ENCODE data around the gene ZNF503.

DNA sequence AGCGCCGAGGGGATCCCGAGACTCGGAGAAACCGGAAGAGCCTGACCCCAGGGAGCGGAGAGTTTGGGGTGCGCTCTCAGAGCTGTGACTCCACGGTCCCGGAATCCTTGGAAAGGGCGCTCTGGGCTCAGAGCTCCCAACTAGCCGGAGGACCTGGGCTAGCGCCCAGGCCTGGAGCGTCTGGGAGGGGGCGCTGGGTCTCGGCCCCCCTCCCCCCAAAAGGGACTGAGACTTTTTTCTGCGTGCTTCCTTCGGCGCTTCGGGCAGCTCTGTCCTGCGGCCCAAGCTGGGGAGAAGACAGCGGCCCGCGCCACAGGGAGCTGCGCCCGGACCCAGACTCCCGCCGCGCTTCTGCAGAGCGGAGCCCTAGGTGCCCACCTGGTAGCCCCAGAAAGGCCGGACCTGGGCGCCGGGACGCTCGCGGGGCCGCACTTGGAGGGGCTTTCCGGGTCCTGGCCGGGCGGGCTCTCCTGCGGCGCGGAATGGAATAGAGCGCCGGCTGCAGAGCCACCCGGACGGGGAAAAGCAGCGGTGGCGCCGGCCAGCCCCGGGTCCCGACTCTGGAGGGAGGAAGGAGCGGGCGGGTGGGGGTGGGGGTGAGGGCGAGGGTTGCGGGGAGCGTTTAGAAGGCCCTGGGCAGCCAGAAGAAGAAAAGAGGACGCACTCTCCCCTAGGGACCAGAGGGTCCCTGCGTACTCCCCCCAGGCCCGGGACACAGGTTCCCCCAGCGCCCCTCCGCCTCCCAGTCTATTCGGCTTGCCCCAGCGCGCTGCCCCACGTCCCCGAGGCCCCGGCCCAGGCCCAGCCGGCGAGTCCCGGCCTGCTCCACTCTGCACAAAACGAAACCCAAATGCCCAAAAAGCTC lies 4.7 kb downstream of the ZNF503 start:
- TF ChIP-seq, protein P1, sequence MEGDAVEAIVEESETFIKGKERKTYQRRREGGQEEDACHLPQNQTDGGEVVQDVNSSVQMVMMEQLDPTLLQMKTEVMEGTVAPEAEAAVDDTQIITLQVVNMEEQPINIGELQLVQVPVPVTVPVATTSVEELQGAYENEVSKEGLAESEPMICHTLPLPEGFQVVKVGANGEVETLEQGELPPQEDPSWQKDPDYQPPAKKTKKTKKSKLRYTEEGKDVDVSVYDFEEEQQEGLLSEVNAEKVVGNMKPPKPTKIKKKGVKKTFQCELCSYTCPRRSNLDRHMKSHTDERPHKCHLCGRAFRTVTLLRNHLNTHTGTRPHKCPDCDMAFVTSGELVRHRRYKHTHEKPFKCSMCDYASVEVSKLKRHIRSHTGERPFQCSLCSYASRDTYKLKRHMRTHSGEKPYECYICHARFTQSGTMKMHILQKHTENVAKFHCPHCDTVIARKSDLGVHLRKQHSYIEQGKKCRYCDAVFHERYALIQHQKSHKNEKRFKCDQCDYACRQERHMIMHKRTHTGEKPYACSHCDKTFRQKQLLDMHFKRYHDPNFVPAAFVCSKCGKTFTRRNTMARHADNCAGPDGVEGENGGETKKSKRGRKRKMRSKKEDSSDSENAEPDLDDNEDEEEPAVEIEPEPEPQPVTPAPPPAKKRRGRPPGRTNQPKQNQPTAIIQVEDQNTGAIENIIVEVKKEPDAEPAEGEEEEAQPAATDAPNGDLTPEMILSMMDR (IDR thresholded peaks at IDR 0.05): no peak
- TF ChIP-seq ZFX (IDR thresholded peaks at IDR 0.05; ENCODE audit: borderline replicate concordance): no peak

Measured in 22Rv1 (cell line).